ENCODE results near the gene FXN.
A peak's percentile ranks its signal among the peaks of the same experiment; 100 is the strongest.
"Not testable (repeated sequence)": the region's sequence is repeated elsewhere in the genome, so short reads cannot be mapped to it uniquely, and the experiment has no call there.

Gene FXN

GRCh38 chr9:69035438-69036308 is at the start of gene FXN:
Gene FXN (plus strand): TSS chr9:69035752. CDS start chr9:69035783, 31 bp downstream.
- peak; percentile 66 to 79 for DNase-seq (ENCODE audit: low read depth in 1 of 2, low spot score in 1 of 2)

DNA sequence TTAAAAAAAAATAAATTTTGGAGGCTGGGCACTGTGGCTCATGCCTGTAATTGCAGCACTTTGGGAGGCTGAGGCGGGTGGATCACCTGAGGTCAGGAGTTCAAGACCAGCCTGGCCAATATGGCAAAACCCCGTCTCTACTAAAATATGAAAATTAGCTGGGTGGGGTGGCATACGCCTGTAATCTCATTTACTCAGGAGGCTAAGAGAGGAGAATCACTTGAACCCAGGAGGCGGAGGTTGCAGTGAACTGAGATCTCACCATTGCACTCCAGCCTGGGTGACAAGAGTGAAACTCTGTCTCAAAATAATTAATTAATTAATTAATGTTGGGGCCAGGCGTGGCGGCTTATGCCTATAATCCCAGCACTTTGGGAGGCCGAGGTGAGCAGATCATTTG is 48.6 kb upstream of the FXN start:
- not testable (repeated sequence) for DNase-seq (ENCODE audit: low read depth in 1 of 2, low spot score in 1 of 2)

DNA sequence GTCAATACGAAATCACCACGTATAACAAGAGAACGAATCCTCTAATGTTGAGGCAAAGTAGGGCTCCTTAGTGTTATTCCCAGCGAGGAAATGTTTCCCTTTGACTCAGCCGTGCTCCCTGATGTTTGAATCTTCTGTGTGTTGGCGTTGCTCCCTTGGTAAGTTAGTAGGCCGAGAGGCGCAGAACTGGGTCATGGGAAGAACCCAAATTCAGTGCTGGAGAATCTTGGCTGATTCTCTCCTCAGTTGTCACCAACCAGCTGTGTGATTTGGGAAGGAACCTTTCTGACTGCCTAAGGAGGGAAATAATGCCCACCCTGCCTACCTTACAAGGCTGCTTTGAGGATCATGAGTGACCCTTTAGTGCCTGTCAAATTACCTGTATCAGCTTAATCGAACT is 44.1 kb upstream of the FXN start:
- no peak for DNase-seq (ENCODE audit: low read depth in 1 of 2, low spot score in 1 of 2)

DNA sequence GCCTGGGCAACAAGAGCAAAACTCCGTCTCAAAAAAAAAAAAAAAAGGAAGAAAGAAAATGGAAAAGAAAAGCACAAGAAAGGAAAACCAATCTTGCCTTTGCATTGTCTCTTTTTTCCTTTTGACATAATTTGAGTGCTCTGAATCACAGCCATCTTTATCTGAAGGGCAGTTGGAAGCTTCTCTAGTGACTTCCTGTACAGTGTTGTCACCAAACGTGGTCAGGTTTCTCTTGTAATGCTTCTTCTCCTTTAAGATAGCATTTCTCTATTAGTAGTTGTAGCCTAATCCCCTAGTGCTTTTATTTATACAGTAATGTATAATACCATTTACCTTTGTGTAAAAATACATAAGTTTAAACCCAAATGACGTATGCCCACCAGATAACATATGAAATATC is 39.8 kb upstream of the FXN start:
- DNase-seq (ENCODE audit: low read depth in 1 of 2, low spot score in 1 of 2): no peak

DNA sequence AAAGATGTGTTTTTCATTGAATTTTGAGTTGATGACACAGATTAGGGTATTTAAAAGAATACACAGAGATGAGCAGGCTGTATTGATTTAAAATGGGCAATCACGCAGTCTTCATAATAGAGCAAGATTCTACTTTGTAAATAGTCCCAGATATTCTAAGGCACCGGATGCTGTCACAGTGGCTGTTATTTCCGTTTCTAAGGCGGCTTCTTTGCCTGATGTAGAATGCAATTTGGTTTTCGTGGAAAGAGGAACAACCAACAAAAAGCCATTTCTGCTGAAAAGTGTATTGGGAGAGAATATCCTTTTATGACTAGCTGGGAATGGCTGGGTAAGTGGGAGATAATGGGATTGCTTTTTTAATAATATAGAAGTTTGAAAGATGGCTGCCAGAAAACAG is 39.1 kb upstream of the FXN start:
- no peak for DNase-seq (ENCODE audit: low read depth in 1 of 2, low spot score in 1 of 2)

- no peak for DNase-seq (ENCODE audit: low read depth in 1 of 2, low spot score in 1 of 2)
Measured at GRCh38 chr9:68997666-68998065, 37.9 kb upstream of the FXN start.

DNA sequence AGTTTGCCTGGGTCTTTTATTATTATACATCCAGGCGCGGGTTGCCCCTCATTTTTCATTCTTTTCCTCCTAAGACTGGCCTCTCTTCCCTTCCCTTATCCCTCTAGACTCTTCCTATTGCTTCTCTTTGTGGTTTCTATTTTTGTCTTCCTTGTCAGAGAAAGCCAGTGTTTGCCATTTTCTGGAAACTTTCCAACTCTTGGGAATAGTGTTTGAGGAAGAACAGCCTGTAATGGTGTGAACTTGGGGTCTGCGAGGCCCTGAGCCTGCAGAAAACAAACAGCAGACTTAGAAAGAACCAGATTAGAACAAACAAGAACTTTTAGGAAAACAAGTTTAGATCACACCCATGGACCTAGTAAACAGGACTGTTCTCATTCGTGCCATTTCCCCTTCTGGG is 37.2 kb upstream of the FXN start:
- no peak for DNase-seq (ENCODE audit: low read depth in 1 of 2, low spot score in 1 of 2)

- DNase-seq (ENCODE audit: low read depth in 1 of 2, low spot score in 1 of 2): no peak
Measured at GRCh38 chr9:68998812-68999211, 36.7 kb upstream of the FXN start.

GRCh38 chr9:68999393-69000105 is 36.0 kb upstream of the FXN start:
- DNase-seq (ENCODE audit: low read depth in 1 of 2, low spot score in 1 of 2): peak; percentile 11 to 36

DNA sequence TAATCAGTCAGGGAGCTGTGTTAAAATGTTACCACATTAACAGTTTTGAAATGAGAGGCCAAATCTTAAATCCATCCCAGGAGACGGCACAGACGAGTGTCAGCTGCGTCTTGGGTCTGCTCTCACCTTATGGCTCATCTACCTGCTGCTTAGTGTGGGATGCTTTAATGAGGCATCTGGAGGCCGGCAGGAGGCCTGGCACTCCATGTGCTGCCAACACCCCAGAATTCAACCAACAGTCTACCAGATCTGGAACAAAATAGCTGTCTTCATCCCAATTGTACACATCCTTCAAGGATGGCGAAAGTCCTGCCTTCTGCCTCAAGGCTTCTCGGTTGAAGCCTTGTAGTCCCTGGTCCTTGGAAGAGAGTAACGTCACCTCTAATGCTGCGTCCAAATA is 33.6 kb upstream of the FXN start:
- DNase-seq (ENCODE audit: low read depth in 1 of 2, low spot score in 1 of 2): no peak

DNA sequence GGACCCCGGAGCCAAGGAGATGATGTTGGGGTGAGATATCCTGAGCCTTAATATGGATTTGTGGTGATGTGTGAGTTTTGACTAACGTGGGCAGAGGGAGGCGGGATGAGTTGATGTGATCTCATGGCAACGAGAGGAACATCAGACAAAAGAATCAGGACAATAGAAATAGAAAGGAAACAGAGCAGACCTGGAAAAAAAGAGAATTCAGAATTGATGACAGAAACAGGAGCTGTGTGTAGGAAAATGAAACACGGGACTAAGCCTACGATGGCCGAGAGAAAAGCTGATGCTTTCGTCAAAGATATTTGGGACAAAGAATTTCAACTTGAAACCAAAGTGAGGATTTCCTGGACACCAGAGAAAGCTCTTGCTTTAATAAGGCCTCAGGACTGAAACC is 32.5 kb upstream of the FXN start:
- DNase-seq (ENCODE audit: low read depth in 1 of 2, low spot score in 1 of 2): no peak

DNA sequence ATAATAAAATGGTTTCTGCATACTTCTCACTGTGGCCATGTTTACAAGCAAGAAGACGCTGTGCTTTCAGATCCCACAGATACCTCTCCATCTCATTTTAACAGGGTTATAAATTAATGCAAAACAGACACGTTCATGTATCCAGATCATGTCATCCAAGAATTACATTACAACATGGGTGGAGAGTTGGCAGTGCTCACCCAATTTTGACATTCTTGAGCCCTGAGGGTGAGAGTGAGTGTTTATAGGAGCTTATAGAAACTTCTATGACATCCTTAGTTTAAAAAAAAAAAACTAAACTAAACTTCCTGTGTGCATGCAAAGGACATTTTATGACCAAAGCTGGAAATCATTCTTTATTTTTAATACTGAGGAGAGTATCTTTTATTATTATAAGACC is 30.7 kb upstream of the FXN start:
- DNase-seq (ENCODE audit: low read depth in 1 of 2, low spot score in 1 of 2): no peak

GRCh38 chr9:69009708-69010107 is 25.8 kb upstream of the FXN start:
- DNase-seq (ENCODE audit: low read depth in 1 of 2, low spot score in 1 of 2): no peak

DNA sequence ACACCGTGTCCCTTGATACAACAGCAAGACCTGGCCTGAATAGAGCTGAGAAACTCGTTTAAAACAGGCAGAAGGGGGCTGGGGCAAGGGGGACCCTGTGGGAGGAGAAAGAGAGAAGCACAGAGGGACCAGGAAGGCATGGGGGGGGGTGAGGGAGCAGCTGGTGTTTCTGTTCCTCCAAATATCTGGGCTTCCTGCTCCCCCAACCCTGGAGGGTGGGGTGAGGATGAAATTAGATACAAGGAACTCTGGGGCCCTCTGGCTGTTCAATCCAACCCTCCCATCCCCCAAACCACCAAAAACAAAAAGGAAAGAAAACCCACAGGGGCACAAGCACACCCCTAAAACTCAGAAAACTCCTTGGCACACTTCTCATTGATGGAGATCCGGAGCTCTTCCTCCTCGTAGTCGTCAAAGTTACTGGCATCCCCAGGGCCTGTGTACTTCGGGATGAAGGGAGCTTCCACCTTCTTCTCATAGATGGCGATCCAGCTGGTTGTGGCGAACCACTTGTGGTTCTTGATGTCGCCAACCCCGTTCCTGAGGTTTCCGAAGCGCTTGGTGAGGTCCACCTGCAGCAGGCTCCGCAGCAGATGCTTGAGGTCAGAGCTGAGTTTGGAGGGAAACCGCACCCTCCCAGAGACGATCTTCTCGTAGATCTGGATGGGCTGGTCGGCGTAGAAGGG is 22.7 kb upstream of the FXN start:
- DNase-seq (ENCODE audit: low read depth in 1 of 2, low spot score in 1 of 2): no peak

GRCh38 chr9:69013382-69013727 is 22.2 kb upstream of the FXN start:
- DNase-seq (ENCODE audit: low read depth in 1 of 2, low spot score in 1 of 2): no peak

GRCh38 chr9:69014013-69014412 is 21.5 kb upstream of the FXN start, which contains the start of gene PRKACG:
Gene PRKACG (minus strand): TSS chr9:69014113. CDS start chr9:69014092, 21 bp downstream.
- no peak for DNase-seq (ENCODE audit: low read depth in 1 of 2, low spot score in 1 of 2)

- DNase-seq (ENCODE audit: low read depth in 1 of 2, low spot score in 1 of 2): no peak
Measured at GRCh38 chr9:69016191-69017096, 19.1 kb upstream of the FXN start.

DNA sequence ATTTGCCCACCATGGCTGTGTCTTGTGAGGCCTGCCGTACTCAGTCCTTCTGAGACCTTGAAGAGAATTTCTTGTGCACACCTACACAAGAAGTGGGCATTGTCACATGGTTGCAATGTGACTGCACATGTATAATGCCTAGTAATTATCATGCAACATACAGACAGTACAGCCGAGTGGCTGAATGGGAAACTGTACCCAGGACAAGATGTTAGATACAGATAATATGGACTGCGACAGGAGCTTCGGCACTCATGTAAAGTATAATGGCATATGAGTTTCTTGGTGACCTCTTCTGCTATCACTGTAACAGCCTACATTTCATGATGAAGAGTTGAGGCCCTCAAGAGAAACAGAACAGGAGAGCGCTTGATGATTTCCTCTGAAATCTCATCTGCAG is 16.8 kb upstream of the FXN start:
- no peak for DNase-seq (ENCODE audit: low read depth in 1 of 2, low spot score in 1 of 2)

DNA sequence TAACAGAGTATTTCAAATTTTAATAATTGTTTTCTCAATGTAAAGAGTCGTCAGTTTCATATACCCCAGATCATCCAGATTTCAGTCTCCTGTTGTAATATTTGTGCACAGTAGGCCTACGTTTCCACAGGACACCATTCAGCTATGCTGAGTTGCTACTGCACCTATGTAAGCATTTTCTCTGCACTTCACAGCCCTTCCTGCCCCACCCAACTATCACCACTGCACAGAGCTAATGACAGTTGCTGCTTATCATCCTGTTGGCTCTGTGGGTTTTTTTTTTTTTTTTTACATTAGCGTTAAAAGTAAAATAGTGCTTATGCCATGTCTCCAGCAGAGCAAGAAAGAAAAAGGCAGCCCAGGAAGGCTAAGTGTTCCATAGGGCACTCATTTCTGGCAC is 15.7 kb upstream of the FXN start:
- DNase-seq (ENCODE audit: low read depth in 1 of 2, low spot score in 1 of 2): no peak

DNA sequence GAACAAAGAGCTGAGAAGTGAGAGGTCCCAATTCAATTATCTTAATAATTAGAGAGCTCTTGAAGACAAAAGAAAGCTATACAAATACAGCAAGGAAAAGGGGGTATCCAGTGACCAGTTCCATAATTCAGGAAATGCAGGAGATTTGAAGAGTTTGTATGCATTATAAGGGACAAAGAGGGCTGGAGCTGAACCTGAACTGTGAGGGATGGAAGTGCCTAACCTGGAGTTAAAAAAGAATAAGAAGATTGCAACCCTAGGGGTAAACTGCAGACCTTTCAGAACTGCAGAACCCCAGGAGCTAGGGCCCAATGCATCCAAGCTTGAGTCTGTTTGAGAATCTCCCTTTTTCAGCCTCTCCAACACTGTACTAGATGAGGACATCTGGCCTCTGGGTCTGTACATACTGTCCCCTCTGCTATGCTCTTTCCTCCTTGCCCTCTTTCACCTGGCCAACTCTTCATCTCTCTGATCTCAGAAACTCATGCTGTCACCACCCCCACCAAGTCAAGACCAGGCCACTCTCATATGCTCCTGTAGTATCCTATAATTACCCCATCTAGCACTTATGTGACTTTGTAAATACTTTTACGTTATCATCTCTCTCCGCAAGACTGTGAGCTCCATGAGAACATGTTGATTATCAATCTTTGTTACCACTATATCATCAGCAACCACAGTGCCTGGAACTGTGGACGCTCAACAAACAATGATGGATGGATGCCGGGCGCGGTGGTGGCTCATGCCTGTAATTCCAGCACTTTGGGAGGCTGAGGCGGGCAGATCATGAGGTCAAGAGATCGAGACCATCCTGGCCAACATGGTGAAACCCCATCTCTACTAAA is 15.0 kb upstream of the FXN start:
- no peak for DNase-seq (ENCODE audit: low read depth in 1 of 2, low spot score in 1 of 2)

Measured in stimulated activated CD4-positive, alpha-beta T cell treated with anti-CD3 and anti-CD28 coated beads, Interleukin-15, amount 100 ng/mL, for 1 hour (primary cell).